CD4-positive, CD25-positive, alpha-beta regulatory T cell (primary cell): ENCODE data around the gene TTI1. TPM values are rescaled to one million over a fixed set of nuclear protein-coding genes. Genes with fewer than 3 reads are reported as not detected.
A peak's percentile ranks its signal among the peaks of the same experiment; 100 is the strongest.
"Not testable (repeated sequence)": the region's sequence is repeated elsewhere in the genome, so short reads cannot be mapped to it uniquely, and the experiment has no call there.

Experiments used
- ATAC-seq, 2 donors: fragments of 150-1000 bp; cut with Tn5 transposase; one replicate each; pipeline ENCODE4 v1.10.0; 2021; ENCODE audit warnings: low read depth in 2 of 2, moderate number of reproducible peaks in 2 of 2, moderate library complexity in 1 of 2
- DNase-seq, 3 donors: peaks; one replicate each; pipeline versions ENCODE4 v3.0.0 to v3.0.0-alpha.2; 2012 to 2022; ENCODE audit warnings: mixed read lengths in 1 of 3
- H3K27ac ChIP-seq: one replicate; pipeline ENCODE4 v1.7.0; 2013; ENCODE audit warnings: mild to moderate bottlenecking, low read length; ENCODE audit not compliant: insufficient read depth, poor library complexity, severe bottlenecking
- H3K27me3 ChIP-seq: one replicate; pipeline ENCODE4 v1.7.0; 2013; ENCODE audit warnings: low read length; ENCODE audit not compliant: control insufficient read depth, insufficient read depth
- H3K36me3 ChIP-seq: one replicate; pipeline ENCODE4 v1.7.0; 2013; ENCODE audit warnings: mild to moderate bottlenecking, low read length, moderate library complexity; ENCODE audit not compliant: control insufficient read depth, insufficient read depth
- H3K4me1 ChIP-seq: 2 replicates; pipeline ENCODE4 v1.7.0; 2013; ENCODE audit warnings: mild to moderate bottlenecking, low read length; ENCODE audit not compliant: insufficient read depth, control insufficient read depth, poor library complexity, severe bottlenecking
- H3K4me3 ChIP-seq: one replicate; pipeline ENCODE4 v1.7.0; 2013; ENCODE audit warnings: low read depth, mild to moderate bottlenecking, low read length, moderate library complexity
- H3K9me3 ChIP-seq, 2 experiments: 1 replicate in 1 of 2; 2 replicates in 1 of 2; pipeline ENCODE4 v1.7.0; 2013; ENCODE audit warnings: low read length in 2 of 2, mild to moderate bottlenecking in 1 of 2, moderate library complexity in 1 of 2; ENCODE audit not compliant: control insufficient read depth in 2 of 2
- H3K27ac Mint-ChIP-seq, 3 donors: one replicate each; pipeline ENCODE4 v1.8.0; 2020 to 2022; ENCODE audit warnings: mild to moderate bottlenecking in 3 of 3, mixed read lengths in 3 of 3, moderate library complexity in 2 of 3
- H3K27me3 Mint-ChIP-seq: one replicate; pipeline ENCODE4 v1.8.0; 2022; ENCODE audit warnings: mild to moderate bottlenecking, mixed read lengths
- H3K36me3 Mint-ChIP-seq: one replicate; pipeline ENCODE4 v1.8.0; 2020; ENCODE audit warnings: mixed read lengths
- H3K4me1 Mint-ChIP-seq, 4 donors: one replicate each; pipeline ENCODE4 v1.8.0; 2020 to 2022; ENCODE audit warnings: mixed read lengths in 4 of 4, mild to moderate bottlenecking in 1 of 4
- H3K4me3 Mint-ChIP-seq, 4 donors: one replicate each; pipeline ENCODE4 v1.8.0; 2020 to 2022; ENCODE audit warnings: mild to moderate bottlenecking in 4 of 4, mixed read lengths in 4 of 4, moderate library complexity in 3 of 4
- H3K9me3 Mint-ChIP-seq, 7 donors: one replicate each; pipeline ENCODE4 v1.8.0; 2020 to 2022; ENCODE audit warnings: mixed read lengths in 7 of 7, mild to moderate bottlenecking in 3 of 7, moderate library complexity in 2 of 7
- polyA plus RNA-seq, 4 donors: library from polyadenylated mRNA; unstranded; fragments of 300-500 nt; fragmentation: Illumina TruSeq; gene quantifications; one replicate each; pipeline ENCODE4 v1.2.3, GENCODE V29; 2021
- total RNA-seq: library from RNA; stranded (reverse); gene quantifications from one replicate; pipeline ENCODE4 v1.2.3, GENCODE V29; 2022

TTI1 gene
- total and polyA plus RNA-seq, 5 donors from 2014 or later: 15.2 to 21.2 (median 16.3) TPM

DNA sequence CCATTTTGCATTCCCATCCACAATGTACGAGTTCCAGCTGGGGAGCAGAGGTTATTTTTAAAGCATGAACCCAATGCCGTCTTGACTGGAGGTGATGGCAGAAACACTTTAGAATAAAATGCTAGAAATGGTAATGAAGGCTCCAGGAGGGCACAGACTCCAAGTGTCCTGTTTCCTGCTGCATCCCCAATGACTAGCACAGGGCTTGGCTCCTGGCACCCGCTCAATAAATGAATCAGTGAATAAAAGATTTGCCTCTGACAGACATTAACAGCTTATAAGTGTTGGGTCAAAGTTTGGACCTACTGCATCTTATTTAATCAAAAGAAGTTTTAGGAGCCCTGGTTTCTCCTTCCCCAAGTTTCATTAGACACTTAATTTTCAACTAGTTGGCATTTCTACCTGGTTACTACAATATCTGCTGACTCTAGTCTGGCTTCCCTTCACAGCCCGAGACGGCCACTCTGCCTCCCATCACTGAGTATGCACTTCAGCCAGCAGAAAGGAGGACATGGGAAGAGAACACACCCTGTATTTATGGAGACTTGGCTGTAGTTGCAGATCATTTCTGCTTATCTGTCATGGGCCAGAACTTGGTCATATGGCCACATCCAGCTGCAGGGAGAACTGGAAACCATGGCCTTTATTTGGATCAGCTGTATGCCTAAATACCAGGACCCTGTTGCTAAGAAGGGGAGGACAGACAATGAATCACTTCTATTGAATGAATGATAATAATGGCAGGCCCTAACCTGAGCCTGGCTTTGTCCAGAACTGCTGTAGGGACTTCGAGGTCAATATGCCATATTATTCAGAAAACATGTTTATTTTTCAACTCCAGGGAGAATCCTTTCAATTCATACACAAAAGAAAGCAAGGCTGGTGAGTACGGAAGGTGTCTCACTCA is 63.1 kb downstream of the TTI1 start:
- Mint-ChIP-seq H3K4me3 (no peak overlapping the region), H3K27ac (no peak overlapping the region), H3K4me1 (peaks cover 0 to 4% (median 0%) of the 10 kb centered on the region in 4 donors), H3K27me3 (peaks cover 5% of the 10 kb centered on the region), H3K36me3 (peaks cover 28% of the 10 kb centered on the region), H3K9me3 (peaks cover 0 to 23% (median 10%) of the 10 kb centered on the region in 7 donors)
- Histone ChIP-seq H3K27ac (no peak overlapping the region), H3K4me3 (no peak overlapping the region), H3K36me3 (no peaks in the 10 kb centered on the region), H3K9me3 (peaks cover 0 to 15% of the 10 kb centered on the region in 2 experiments), H3K4me1 (no peaks in the 10 kb centered on the region), H3K27me3 (no peaks in the 10 kb centered on the region)
- no peak for DNase-seq
- ATAC-seq: no peak

DNA sequence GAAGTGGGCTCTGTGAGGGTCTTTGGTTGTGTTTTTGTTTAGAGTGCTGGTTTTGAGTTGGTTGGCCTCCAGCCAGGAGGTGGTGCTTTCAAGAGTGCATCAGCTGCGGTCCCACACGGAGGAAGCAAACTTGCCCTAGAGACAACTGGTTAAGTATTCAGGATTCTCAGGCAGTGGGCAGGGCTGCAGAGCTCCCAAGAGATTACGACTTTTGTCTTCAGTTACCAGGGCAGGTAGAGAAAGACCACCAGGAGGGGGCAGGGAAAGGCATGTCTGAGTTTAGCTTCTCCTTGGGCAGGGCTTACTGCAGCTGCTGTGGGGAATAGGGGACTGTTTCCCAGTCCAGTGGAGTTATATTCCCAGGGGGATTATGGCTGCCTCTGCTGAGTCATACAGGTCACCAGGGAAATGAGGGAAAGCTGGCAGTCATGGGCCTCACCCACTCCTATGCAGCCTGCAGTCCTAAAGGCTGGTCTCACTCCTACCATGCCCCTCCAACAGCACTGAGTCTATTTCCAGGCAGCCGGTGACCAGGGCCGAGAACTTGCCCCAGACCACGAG is 64.3 kb downstream of the TTI1 start:
- Mint-ChIP-seq H3K27ac (no peak overlapping the region), H3K36me3 (peaks cover 22% of the 10 kb centered on the region), H3K9me3 (peaks cover 0 to 36% (median 10%) of the 10 kb centered on the region in 7 donors), H3K27me3 (peaks cover 5% of the 10 kb centered on the region), H3K4me3 (no peak overlapping the region), H3K4me1 (peaks cover 0 to 4% (median 0%) of the 10 kb centered on the region in 4 donors)
- DNase-seq: no peak
- no peaks in the 10 kb centered on the region for H3K27me3 ChIP-seq
- H3K27ac ChIP-seq: no peak overlapping the region
- H3K36me3 ChIP-seq: no peaks in the 10 kb centered on the region
- ATAC-seq: no peak
- H3K9me3 ChIP-seq: peaks cover 0 to 15% of the 10 kb centered on the region in 2 experiments
- no peak overlapping the region for H3K4me3 ChIP-seq
- no peaks in the 10 kb centered on the region for H3K4me1 ChIP-seq

DNA sequence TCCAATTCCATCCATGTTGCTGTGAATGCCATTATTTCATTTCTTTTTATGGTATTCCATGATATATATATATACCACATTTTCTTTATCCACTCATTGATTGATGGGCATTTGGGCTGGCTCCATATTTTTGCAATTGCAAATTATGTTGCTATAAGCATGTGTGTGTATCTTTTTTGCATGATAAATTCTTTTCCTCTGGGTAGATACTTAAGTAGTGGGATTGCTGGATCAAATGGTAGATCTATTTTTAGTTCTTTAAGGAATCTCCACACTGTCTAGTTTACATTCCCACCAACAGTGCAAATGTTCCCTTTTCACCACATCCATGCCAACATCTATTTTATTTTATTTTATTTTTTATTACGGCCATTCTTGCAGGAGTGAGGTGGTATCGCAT is 69.8 kb downstream of the TTI1 start:
- H3K4me1 Mint-ChIP-seq, H3K27me3 ChIP-seq, H3K27ac ChIP-seq, H3K4me3 Mint-ChIP-seq, H3K27ac Mint-ChIP-seq, H3K4me1 ChIP-seq, H3K36me3 ChIP-seq, DNase-seq, H3K4me3 ChIP-seq, ATAC-seq, H3K9me3 ChIP-seq, H3K36me3 Mint-ChIP-seq: not testable (repeated sequence)
- Mint-ChIP-seq H3K9me3 (peaks cover 0 to 32% (median 7%) of the 10 kb centered on the region in 7 donors), H3K27me3 (peaks cover 13% of the 10 kb centered on the region)

DNA sequence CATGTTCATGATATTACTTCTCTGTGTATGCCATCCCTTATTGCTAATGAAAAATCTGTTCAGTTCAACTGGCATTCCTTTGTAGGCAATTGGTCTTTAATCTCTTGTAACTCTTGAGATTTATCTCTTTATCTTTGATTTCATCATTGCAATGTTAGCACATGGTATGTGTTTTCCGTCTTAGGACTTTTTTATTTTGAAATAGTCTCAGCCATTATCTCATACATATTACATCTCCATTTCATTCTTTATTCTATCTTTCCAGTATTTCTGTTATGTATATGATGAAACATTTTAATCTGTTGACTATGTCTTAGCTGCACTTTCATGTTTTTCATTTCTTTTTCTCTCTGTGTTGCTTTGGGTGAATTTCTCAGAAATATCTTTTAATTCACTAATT is 72.2 kb downstream of the TTI1 start:
- H3K4me1 ChIP-seq: no peaks in the 10 kb centered on the region
- no peak overlapping the region for H3K27ac ChIP-seq
- H3K4me1 Mint-ChIP-seq: no peaks in the 10 kb centered on the region
- H3K27ac Mint-ChIP-seq: peak overlapping the region in 1 of 3 donors; percentile 41
- H3K9me3 ChIP-seq: no peaks in the 10 kb centered on the region
- peaks cover 10% of the 10 kb centered on the region for H3K27me3 Mint-ChIP-seq
- peaks cover 0 to 14% (median 5%) of the 10 kb centered on the region in 7 donors for H3K9me3 Mint-ChIP-seq
- no peak overlapping the region for H3K4me3 ChIP-seq
- peaks cover 3% of the 10 kb centered on the region for H3K27me3 ChIP-seq
- no peak for DNase-seq
- H3K4me3 Mint-ChIP-seq: no peak overlapping the region
- no peaks in the 10 kb centered on the region for H3K36me3 Mint-ChIP-seq
- no peak for ATAC-seq
- H3K36me3 ChIP-seq: no peaks in the 10 kb centered on the region

DNA sequence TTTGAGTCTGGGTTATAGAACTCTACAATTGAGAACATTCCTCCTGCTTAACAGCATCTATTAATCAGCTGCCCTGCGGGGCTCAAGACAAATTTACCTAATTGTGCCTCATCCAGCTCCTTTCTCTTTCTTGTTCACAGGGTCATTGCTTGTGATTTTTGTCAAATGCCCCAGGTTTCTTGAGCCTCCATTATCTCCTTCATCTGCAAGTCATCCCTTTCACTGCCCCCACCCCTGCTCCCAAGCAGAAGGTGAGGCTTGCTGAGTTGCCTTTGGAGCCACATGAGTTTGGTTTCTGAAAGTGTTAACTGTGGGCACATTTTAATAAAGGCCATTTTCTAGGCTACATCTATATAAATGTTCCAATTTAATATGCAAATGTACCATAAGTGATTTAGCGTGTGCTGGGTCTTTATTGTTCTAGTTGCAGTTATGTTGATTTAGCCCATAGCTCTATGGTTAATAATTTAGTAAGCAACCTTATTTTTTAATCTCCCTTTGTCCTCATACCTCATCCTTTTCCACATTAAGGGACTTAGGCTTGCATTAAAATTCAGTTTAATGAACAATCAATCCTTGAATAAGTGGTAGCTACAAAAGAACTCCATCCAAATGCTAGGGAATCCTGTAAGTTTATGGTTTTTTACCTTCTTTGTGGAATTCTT is 74.3 kb downstream of the TTI1 start:
- Histone ChIP-seq H3K27ac (no peak overlapping the region), H3K4me1 (no peaks in the 10 kb centered on the region), H3K27me3 (peaks cover 3% of the 10 kb centered on the region), H3K36me3 (no peaks in the 10 kb centered on the region), H3K9me3 (no peaks in the 10 kb centered on the region), H3K4me3 (no peak overlapping the region)
- H3K9me3 Mint-ChIP-seq: peaks cover 0 to 4% (median 1%) of the 10 kb centered on the region in 7 donors
- no peaks in the 10 kb centered on the region for H3K36me3 Mint-ChIP-seq
- no peak overlapping the region for H3K4me3 Mint-ChIP-seq
- ATAC-seq (no peak), DNase-seq (no peak)
- H3K4me1 Mint-ChIP-seq: no peaks in the 10 kb centered on the region
- H3K27ac Mint-ChIP-seq: no peak overlapping the region
- H3K27me3 Mint-ChIP-seq: peaks cover 13% of the 10 kb centered on the region

DNA sequence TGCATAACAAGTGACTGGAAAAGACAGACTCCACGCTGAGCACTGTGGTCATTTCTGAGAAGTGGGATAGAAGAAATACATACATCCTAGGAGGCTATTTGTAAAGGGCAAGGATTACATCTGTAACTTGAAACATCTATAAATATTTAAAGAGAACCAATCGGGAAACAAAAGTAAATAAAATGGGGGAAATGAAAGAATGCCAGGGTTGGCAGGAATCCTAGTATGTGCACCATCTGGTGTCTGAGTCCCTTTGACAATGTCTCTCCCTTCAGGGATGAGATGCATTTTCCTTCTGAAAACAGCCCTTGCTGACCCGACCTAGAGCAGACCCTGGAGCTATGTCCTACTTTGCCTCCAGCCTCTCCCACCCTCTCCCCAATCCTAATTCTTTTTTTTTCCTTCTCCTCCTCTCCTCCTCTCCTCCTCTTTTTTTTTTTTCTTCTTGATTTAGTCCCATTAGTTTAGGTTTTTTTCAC is 77.1 kb downstream of the TTI1 start:
- H3K27me3 ChIP-seq: peaks cover 3% of the 10 kb centered on the region
- ATAC-seq: no peak
- H3K4me3 ChIP-seq: no peak overlapping the region
- no peak for DNase-seq
- no peak overlapping the region for H3K27ac Mint-ChIP-seq
- peaks cover 13% of the 10 kb centered on the region for H3K27me3 Mint-ChIP-seq
- no peaks in the 10 kb centered on the region for H3K4me1 Mint-ChIP-seq
- no peaks in the 10 kb centered on the region for H3K36me3 ChIP-seq
- no peak overlapping the region for H3K4me3 Mint-ChIP-seq
- H3K27ac ChIP-seq: no peak overlapping the region
- no peaks in the 10 kb centered on the region for H3K9me3 Mint-ChIP-seq
- peaks cover 3% of the 10 kb centered on the region for H3K36me3 Mint-ChIP-seq
- no peaks in the 10 kb centered on the region for H3K9me3 ChIP-seq
- no peaks in the 10 kb centered on the region for H3K4me1 ChIP-seq

DNA sequence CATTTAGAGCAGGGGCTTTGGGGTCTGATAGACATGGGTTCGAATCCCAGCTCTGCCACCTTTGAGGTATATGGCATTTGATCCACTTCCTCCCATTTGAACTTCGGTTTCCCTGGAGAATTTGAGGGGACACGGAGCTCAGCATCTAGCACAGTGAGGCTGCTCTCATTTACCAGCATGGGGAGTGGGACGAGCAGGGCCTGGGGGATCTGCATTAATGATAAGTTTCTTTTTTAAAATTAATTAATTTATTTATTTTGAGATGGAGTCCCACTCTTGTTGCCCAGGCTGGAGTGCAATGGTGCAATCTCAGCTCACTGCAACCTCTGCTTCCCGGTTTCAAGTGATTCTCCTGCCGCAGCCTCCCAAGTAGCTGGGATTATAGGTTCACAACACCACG is 77.7 kb downstream of the TTI1 start:
- Histone ChIP-seq H3K4me3 (no peak overlapping the region), H3K27me3 (peaks cover 3% of the 10 kb centered on the region), H3K9me3 (no peaks in the 10 kb centered on the region), H3K36me3 (no peaks in the 10 kb centered on the region), H3K4me1 (no peaks in the 10 kb centered on the region), H3K27ac (no peak overlapping the region)
- DNase-seq (no peak), ATAC-seq (no peak)
- no peaks in the 10 kb centered on the region for H3K9me3 Mint-ChIP-seq
- H3K4me1 Mint-ChIP-seq: no peaks in the 10 kb centered on the region
- H3K4me3 Mint-ChIP-seq: no peak overlapping the region
- no peak overlapping the region for H3K27ac Mint-ChIP-seq
- peaks cover 13% of the 10 kb centered on the region for H3K27me3 Mint-ChIP-seq
- H3K36me3 Mint-ChIP-seq: peaks cover 3% of the 10 kb centered on the region
